Measurements from ENCODE around the gene CLECL1.
"Not testable (repeated sequence)": the region's sequence is repeated elsewhere in the genome, so short reads cannot be mapped to it uniquely, and the experiment has no call there.

- TF ChIP-seq, protein P1, sequence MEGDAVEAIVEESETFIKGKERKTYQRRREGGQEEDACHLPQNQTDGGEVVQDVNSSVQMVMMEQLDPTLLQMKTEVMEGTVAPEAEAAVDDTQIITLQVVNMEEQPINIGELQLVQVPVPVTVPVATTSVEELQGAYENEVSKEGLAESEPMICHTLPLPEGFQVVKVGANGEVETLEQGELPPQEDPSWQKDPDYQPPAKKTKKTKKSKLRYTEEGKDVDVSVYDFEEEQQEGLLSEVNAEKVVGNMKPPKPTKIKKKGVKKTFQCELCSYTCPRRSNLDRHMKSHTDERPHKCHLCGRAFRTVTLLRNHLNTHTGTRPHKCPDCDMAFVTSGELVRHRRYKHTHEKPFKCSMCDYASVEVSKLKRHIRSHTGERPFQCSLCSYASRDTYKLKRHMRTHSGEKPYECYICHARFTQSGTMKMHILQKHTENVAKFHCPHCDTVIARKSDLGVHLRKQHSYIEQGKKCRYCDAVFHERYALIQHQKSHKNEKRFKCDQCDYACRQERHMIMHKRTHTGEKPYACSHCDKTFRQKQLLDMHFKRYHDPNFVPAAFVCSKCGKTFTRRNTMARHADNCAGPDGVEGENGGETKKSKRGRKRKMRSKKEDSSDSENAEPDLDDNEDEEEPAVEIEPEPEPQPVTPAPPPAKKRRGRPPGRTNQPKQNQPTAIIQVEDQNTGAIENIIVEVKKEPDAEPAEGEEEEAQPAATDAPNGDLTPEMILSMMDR (conservative IDR thresholded peaks at IDR 0.05; ENCODE audit: low read depth, low read length), result not testable (repeated sequence)
- not testable (repeated sequence) for TF ChIP-seq EZH2 (IDR thresholded peaks at IDR 0.05; ENCODE audit: borderline replicate concordance, low read depth, low read length, poor library complexity, severe bottlenecking)
These were observed 19.8 kb downstream of the CLECL1 start for GRCh38 chr12:9713032-9713558.

Measured in A673 (cell line).